ENCODE results near the gene TIMM13. TPM values are rescaled to one million over a fixed set of nuclear protein-coding genes. Genes with fewer than 3 reads are reported as not detected.

TIMM13 gene
- polyA plus RNA-seq, 1 of the 3 experiments (the other 2 are of a cell fraction): 76.9 TPM

GRCh38 chr19:2458054-2458453 lies 30.7 kb upstream of the TIMM13 start:
- no peak for TF ChIP-seq RAD21 (IDR thresholded peaks at IDR 0.05; ENCODE audit: low read length)
- TF ChIP-seq NRF1 (IDR thresholded peaks at IDR 0.05; ENCODE audit: low read depth, low read length): no peak
- no peak for TF ChIP-seq EZH2phosphoT487 (IDR thresholded peaks at IDR 0.05; ENCODE audit: borderline replicate concordance, low read depth)
- no peak for TF ChIP-seq RXRA (IDR thresholded peaks at IDR 0.05; ENCODE audit: borderline replicate concordance, low read depth)
- no peak for TF ChIP-seq FOSL2 (IDR thresholded peaks at IDR 0.05; ENCODE audit: borderline replicate concordance, low read depth)
- TF ChIP-seq, protein P1, sequence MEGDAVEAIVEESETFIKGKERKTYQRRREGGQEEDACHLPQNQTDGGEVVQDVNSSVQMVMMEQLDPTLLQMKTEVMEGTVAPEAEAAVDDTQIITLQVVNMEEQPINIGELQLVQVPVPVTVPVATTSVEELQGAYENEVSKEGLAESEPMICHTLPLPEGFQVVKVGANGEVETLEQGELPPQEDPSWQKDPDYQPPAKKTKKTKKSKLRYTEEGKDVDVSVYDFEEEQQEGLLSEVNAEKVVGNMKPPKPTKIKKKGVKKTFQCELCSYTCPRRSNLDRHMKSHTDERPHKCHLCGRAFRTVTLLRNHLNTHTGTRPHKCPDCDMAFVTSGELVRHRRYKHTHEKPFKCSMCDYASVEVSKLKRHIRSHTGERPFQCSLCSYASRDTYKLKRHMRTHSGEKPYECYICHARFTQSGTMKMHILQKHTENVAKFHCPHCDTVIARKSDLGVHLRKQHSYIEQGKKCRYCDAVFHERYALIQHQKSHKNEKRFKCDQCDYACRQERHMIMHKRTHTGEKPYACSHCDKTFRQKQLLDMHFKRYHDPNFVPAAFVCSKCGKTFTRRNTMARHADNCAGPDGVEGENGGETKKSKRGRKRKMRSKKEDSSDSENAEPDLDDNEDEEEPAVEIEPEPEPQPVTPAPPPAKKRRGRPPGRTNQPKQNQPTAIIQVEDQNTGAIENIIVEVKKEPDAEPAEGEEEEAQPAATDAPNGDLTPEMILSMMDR (IDR thresholded peaks at IDR 0.05): no peak
- TF ChIP-seq SIN3A (IDR thresholded peaks at IDR 0.05; ENCODE audit: borderline replicate concordance, low read depth, low read length): no peak
- TF ChIP-seq ELF1 (IDR thresholded peaks at IDR 0.05): no peak
- no peak for TF ChIP-seq GATA2 (CRISPR knock-in tag; IDR thresholded peaks at IDR 0.05)
- Histone ChIP-seq H4K20me1 (ENCODE audit: insufficient read depth) (peaks cover 25% of the 10 kb centered on the region; the same call in 1 of the 2 replicates), H3K4me2 (no peak overlapping the region), H3K4me3 (ENCODE audit: low read depth in 2 of 2, low read length in 1 of 2) (no peak overlapping the region), H3K9ac (no peak overlapping the region), H3K4me1 (ENCODE audit: control insufficient read depth in 1 of 2, insufficient read depth in 2 of 2, low read depth in 1 of 2, low read length in 1 of 2) (peaks cover 8 to 10% of the 10 kb centered on the region in 2 experiments; a peak in 2 of 4 replicates), H2AFZ (ENCODE audit: low read depth) (no peak overlapping the region), H3K36me3 (replicated peaks in 1 of 2; ENCODE audit: control insufficient read depth in 1 of 2, insufficient read depth in 2 of 2, low read length in 1 of 2) (no peaks in the 10 kb centered on the region), H3K27ac (ENCODE audit: low read depth in 2 of 2, low read length in 1 of 2) (no peak overlapping the region), H3K9me2 (no peaks in the 10 kb centered on the region), H3K27me3 (ENCODE audit: insufficient read depth) (no peaks in the 10 kb centered on the region), H3K79me2 (ENCODE audit: insufficient read depth) (peaks cover 47% of the 10 kb centered on the region), H3F3A (replicated peaks; ENCODE audit: insufficient read depth) (peaks cover 20% of the 10 kb centered on the region), H3K9me3 (no peaks in the 10 kb centered on the region)
- DNase-seq: no peak
- ChIA-PET POLR2A (no interaction called here), CTCF (interaction anchor here (1.2 kb wide), 1 partner anchor 121 kb away, joined by 3 read pairs; no protein-coding TSS in a partner anchor)
- 88% methylated on average over 5 of the region's 5 CpGs for WGBS (ENCODE audit: low lambda C conversion rate)

- H3K27me3 ChIP-seq (ENCODE audit: insufficient read depth): no peaks in the 10 kb centered on the region
- POLR2A ChIA-PET: interaction anchor here (1.9 kb wide), 1 partner anchor 29 kb away, joined by 18 read pairs; the partner anchor contains the start of gene TIMM13
- TF ChIP-seq NRF1 (IDR thresholded peaks at IDR 0.05; ENCODE audit: low read depth, low read length): no peak
- no peak for TF ChIP-seq POLR2AphosphoS5 (IDR thresholded peaks at IDR 0.05; ENCODE audit: low read depth, low read length)
- no peak for TF ChIP-seq TAF1 (IDR thresholded peaks at IDR 0.05; ENCODE audit: borderline replicate concordance, low read depth, low read length)
- TF ChIP-seq, protein P2, sequence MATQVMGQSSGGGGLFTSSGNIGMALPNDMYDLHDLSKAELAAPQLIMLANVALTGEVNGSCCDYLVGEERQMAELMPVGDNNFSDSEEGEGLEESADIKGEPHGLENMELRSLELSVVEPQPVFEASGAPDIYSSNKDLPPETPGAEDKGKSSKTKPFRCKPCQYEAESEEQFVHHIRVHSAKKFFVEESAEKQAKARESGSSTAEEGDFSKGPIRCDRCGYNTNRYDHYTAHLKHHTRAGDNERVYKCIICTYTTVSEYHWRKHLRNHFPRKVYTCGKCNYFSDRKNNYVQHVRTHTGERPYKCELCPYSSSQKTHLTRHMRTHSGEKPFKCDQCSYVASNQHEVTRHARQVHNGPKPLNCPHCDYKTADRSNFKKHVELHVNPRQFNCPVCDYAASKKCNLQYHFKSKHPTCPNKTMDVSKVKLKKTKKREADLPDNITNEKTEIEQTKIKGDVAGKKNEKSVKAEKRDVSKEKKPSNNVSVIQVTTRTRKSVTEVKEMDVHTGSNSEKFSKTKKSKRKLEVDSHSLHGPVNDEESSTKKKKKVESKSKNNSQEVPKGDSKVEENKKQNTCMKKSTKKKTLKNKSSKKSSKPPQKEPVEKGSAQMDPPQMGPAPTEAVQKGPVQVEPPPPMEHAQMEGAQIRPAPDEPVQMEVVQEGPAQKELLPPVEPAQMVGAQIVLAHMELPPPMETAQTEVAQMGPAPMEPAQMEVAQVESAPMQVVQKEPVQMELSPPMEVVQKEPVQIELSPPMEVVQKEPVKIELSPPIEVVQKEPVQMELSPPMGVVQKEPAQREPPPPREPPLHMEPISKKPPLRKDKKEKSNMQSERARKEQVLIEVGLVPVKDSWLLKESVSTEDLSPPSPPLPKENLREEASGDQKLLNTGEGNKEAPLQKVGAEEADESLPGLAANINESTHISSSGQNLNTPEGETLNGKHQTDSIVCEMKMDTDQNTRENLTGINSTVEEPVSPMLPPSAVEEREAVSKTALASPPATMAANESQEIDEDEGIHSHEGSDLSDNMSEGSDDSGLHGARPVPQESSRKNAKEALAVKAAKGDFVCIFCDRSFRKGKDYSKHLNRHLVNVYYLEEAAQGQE (IDR thresholded peaks at IDR 0.05; ENCODE audit: low read depth, low read length): no peak
- no peak for TF ChIP-seq IRF3 (IDR thresholded peaks at IDR 0.05; ENCODE audit: low read depth, low read length)
- TF ChIP-seq FOSL2 (IDR thresholded peaks at IDR 0.05; ENCODE audit: borderline replicate concordance, low read depth): no peak
- TF ChIP-seq TEAD4 (IDR thresholded peaks at IDR 0.05; ENCODE audit: borderline replicate concordance, insufficient read depth): no peak
- no peak for TF ChIP-seq YY1 (IDR thresholded peaks at IDR 0.05; ENCODE audit: low read depth)
- no peak for TF ChIP-seq CHD2 (IDR thresholded peaks at IDR 0.05; ENCODE audit: low read length, partially characterized antibody)
- TF ChIP-seq, protein P3, sequence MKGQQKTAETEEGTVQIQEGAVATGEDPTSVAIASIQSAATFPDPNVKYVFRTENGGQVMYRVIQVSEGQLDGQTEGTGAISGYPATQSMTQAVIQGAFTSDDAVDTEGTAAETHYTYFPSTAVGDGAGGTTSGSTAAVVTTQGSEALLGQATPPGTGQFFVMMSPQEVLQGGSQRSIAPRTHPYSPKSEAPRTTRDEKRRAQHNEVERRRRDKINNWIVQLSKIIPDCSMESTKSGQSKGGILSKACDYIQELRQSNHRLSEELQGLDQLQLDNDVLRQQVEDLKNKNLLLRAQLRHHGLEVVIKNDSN (IDR thresholded peaks at IDR 0.05; ENCODE audit: borderline replicate concordance, low read depth): no peak
- TF ChIP-seq RXRA (IDR thresholded peaks at IDR 0.05; ENCODE audit: borderline replicate concordance, low read depth): no peak
- no peak for TF ChIP-seq MEF2A (IDR thresholded peaks at IDR 0.05; ENCODE audit: borderline replicate concordance, low read depth)
- no peak for TF ChIP-seq MXI1 (IDR thresholded peaks at IDR 0.05; ENCODE audit: low read depth, low read length)
Measured at GRCh38 chr19:2457394-2458037, 30.1 kb upstream of the TIMM13 start.

More at GRCh38 chr19:2457394-2458037, 30.1 kb upstream of the TIMM13 start:
- no peaks in the 10 kb centered on the region for H3K36me3 ChIP-seq (replicated peaks in 1 of 2; ENCODE audit: control insufficient read depth in 1 of 2, insufficient read depth in 2 of 2, low read length in 1 of 2)
- peak overlapping the region; percentile 83 for H3K4me2 ChIP-seq
- WGBS (ENCODE audit: low lambda C conversion rate): 96% methylated on average over 8 of the region's 8 CpGs
- H4K20me1 ChIP-seq (ENCODE audit: insufficient read depth): peaks cover 28% of the 10 kb centered on the region; the same call in 1 of the 2 replicates
- H3K79me2 ChIP-seq (ENCODE audit: insufficient read depth): peaks cover 50% of the 10 kb centered on the region
- CTCF ChIA-PET: interaction anchor here (1.2 to 2.0 kb wide), 3 partner anchors 12 to 154 kb away, joined by 3 to 4 read pairs (median 3); no protein-coding TSS in a partner anchor
- H3F3A ChIP-seq (replicated peaks; ENCODE audit: insufficient read depth): peaks cover 15% of the 10 kb centered on the region
- no peaks in the 10 kb centered on the region for H3K9me2 ChIP-seq
- H2AFZ ChIP-seq (ENCODE audit: low read depth): peak overlapping the region; percentile 88
- H3K4me1 ChIP-seq (ENCODE audit: control insufficient read depth in 1 of 2, insufficient read depth in 2 of 2, low read depth in 1 of 2, low read length in 1 of 2): peaks cover 8 to 10% of the 10 kb centered on the region in 2 experiments; a peak in 2 of 4 replicates
- H3K27ac ChIP-seq (ENCODE audit: low read depth in 2 of 2, low read length in 1 of 2): peak overlapping the region in 1 of 2 experiments; percentile 76; a peak in 3 of 4 replicates
- H3K4me3 ChIP-seq (ENCODE audit: low read depth in 2 of 2, low read length in 1 of 2): 0 out of 4 replicates have a peak overlapping the region, but pooled peaks of 1 of the 2 experiments have one; percentile 2
- no peaks in the 10 kb centered on the region for H3K9me3 ChIP-seq
- peak overlapping the region; percentile 52; the same call in 1 of the 2 replicates for H3K9ac ChIP-seq
- no peak for DNase-seq

All from SK-N-SH (cell line).